Measurements from ENCODE around the gene PPP1R1B.
A peak's percentile ranks its signal among the peaks of the same experiment; 100 is the strongest.

The PPP1R1B gene

DNA sequence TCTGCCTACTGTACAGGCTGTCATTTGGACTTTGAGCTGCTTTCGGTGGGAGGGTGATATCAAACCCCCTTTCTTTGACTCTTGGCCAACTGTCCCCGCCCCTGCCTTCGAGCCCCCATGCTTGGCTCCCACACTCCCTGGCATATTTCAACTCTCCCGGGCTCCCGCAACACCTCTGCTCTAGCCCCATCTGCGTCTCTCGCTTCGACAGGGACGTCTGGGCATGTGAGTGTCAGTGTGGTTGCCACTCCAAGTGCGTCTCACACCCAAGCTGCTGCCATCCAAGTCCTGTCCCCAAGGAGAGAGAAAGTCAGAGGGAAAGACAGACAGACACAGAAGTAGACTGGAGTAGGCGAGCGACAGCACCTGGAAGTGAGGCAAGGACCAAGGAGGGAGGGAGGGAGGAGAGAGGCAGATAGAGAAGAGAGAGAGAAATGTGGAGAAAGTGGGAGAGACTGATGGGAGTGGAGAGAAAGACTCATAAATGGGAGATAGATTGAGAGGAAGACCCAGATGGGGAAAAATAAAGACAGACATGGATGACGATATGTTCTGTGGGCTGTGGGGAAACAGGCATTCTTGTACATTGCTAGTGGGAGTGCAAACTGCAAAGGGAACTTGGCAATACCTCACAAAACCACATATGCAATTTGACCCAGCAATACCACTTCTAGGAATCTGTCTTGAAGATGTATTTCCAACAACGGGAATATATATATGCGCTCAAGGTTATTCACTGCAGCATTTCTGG, 22.0 kb downstream of the PPP1R1B start:
- H3K4me3 ChIP-seq (ENCODE audit: low read depth, low read length): no peak overlapping the region
- TF ChIP-seq, protein P1, sequence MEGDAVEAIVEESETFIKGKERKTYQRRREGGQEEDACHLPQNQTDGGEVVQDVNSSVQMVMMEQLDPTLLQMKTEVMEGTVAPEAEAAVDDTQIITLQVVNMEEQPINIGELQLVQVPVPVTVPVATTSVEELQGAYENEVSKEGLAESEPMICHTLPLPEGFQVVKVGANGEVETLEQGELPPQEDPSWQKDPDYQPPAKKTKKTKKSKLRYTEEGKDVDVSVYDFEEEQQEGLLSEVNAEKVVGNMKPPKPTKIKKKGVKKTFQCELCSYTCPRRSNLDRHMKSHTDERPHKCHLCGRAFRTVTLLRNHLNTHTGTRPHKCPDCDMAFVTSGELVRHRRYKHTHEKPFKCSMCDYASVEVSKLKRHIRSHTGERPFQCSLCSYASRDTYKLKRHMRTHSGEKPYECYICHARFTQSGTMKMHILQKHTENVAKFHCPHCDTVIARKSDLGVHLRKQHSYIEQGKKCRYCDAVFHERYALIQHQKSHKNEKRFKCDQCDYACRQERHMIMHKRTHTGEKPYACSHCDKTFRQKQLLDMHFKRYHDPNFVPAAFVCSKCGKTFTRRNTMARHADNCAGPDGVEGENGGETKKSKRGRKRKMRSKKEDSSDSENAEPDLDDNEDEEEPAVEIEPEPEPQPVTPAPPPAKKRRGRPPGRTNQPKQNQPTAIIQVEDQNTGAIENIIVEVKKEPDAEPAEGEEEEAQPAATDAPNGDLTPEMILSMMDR (IDR thresholded peaks at IDR 0.05; ENCODE audit: borderline replicate concordance, insufficient read depth, low read depth, low read length): no peak

DNA sequence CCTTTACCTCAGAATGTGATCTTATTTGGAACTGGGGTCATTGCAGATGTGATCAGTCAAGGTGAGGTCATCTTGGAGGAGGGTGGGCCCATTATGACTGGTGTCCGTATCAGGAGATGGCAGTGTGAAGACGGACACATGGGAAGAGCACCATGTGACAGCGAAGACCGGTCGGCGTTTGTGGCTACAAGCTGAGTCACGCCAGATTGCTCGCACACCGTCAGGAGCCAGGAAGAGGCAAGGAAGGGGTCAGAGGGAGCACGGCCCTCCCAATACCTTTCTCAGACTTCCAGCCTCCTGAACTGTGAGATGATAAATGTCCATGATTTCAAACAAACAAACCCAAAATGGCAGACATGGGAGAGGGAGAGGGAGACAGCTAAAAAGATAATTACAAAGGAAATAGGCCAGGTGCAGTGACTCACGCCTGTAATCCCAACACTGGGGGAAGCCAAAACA, 23.4 kb downstream of the PPP1R1B start:
- no peak overlapping the region for H3K4me3 ChIP-seq (ENCODE audit: low read depth, low read length)
- TF ChIP-seq, protein P1 (IDR thresholded peaks at IDR 0.05; ENCODE audit: borderline replicate concordance, insufficient read depth, low read depth, low read length): no peak

DNA sequence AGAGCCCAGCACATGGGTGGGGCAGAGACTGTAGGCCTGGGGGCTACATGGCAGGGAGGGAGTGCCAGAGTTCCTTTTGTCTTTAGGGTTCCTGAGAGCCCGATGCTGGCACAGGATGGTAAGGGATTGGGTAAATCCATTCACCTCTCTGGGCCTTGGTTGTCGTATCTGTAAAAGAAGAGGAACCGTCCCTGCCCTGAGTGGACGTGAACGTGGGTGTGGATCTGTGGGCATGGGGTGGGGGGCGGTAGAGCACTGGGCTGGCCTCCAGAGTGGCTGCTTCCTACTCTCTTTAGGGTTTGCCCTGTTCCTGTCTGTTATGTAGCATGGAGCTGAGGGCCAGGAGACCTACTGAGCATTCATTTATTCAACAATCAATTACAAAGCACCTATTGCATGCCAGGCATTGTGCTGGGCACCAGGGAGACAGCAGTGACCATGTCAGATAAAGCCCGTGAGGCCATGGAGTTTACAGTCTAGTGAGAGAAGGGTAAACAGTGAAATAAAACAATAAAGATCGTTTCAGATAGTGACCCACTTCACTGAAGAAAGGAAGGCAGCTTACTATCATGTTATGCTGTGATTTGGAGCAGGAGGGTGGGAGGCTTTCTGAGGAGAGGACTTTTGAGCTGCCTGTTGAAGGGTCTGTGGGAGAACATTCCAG, 25.3 kb downstream of the PPP1R1B start:
- no peak overlapping the region for H3K4me3 ChIP-seq (ENCODE audit: low read depth, low read length)
- TF ChIP-seq, protein P1 (IDR thresholded peaks at IDR 0.05; ENCODE audit: borderline replicate concordance, insufficient read depth, low read depth, low read length): no peak

DNA sequence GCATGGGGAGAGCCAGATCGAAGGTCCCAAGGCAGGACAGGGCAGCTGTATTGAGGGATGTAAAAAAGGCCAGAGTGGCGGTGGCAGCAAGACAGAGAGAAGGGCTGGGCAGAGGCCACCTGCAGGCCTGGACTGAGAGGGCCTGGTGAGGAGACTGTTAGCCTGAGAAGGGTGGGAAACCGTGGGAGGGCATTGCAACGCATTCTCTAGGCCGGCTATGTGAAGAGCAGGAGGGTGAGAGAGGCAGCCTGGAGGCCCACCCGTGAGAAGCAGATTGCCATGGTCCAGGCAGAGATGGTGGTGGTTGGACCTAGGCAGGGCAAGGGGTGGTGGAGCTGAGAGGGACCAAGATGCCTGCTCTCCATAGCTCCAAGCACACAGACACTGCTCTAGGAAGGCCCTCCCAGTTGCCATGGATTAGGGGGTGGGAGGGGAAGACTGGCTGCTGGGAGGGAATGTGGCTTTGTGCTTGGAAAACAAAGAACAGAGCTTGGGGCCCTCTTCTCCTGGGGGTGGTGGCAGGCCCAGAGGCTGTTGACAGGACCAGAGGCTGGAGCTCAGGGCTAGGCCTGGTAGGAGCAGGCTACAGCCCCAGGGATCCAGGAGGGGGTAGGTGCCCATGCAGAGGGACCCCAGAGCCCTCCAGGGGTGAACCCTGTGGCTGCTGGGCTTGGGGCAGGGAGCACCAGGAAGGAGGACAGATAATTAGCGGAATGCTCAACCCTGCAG, 26.0 kb downstream of the PPP1R1B start:
- no peak overlapping the region for H3K4me3 ChIP-seq (ENCODE audit: low read depth, low read length)
- TF ChIP-seq, protein P1 (IDR thresholded peaks at IDR 0.05; ENCODE audit: borderline replicate concordance, insufficient read depth, low read depth, low read length): no peak

DNA sequence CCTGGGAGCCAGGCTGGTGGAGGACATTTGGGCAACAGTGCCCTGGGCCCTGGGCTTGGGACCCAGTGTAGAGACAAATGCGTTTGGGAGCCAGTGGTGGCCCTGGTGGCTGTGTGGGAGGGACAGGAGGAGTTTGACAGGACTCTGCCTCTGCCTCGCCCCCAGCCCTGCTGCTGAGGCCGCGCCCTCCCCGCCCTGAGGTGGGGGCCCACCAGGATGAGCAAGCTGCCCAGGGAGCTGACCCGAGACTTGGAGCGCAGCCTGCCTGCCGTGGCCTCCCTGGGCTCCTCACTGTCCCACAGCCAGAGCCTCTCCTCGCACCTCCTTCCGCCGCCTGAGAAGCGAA, 26.5 kb downstream of the PPP1R1B start:
- TF ChIP-seq, protein P1 (IDR thresholded peaks at IDR 0.05; ENCODE audit: borderline replicate concordance, insufficient read depth, low read depth, low read length): no peak
- no peak overlapping the region for H3K4me3 ChIP-seq (ENCODE audit: low read depth, low read length)

DNA sequence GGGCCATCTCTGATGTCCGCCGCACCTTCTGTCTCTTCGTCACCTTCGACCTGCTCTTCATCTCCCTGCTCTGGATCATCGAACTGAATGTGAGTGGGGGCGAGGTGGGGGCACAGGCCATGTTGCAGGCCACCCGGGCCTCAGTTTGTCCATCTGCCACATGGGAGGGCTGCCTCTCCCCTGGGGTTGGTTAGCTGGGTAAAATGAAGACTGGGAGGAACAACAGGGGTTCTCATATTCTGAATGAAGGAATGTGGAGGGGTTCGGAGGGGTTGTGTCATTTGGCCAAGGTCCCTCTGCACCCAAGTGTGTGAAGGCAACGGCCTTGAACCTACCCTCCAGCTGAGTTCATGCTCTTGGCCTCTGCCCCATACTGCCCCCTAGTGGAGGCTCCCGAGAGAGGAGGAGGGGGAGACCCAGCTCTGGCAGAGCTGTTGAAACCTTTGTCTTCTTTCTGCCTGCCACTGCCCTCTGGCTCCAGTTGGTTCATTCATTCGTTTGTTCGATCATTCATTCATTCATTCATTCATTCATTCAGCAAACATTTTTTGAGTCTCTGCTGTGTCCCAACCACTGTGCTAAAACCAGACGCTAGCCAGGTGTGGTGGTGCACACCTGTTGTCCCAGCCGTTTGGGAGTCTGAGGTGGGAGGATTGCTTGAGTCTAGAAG, 27.0 kb downstream of the PPP1R1B start:
- H3K4me3 ChIP-seq (ENCODE audit: low read depth, low read length): no peak overlapping the region
- TF ChIP-seq, protein P1 (IDR thresholded peaks at IDR 0.05; ENCODE audit: borderline replicate concordance, insufficient read depth, low read depth, low read length): peak; percentile 95

Data from GM12875 (cell line).